NOMO-1 treated with dmso at 0.1 percent for 144 hours (cell line): Measurements from ENCODE around the gene STX5.
"Not testable (repeated sequence)": the region's sequence is repeated elsewhere in the genome, so short reads cannot be mapped to it uniquely, and the experiment has no call there.

ENCODE experiments used
- DNase-seq: peaks from one replicate; lab custom pipeline; 2025; ENCODE audit not compliant: unreplicated experiment; lab: John Stamatoyannopoulos, UW

Gene STX5

GRCh38 chr11:62854013-62854824 lies 22.4 kb upstream of the STX5 start:
- no peak for DNase-seq

GRCh38 chr11:62853279-62853965 lies 21.6 kb upstream of the STX5 start:
- DNase-seq: no peak

- DNase-seq: no peak
Measured at GRCh38 chr11:62852523-62853188, 20.8 kb upstream of the STX5 start.

- no peak for DNase-seq
Measured at GRCh38 chr11:62851807-62852522, 20.1 kb upstream of the STX5 start.

- DNase-seq: no peak
Measured at GRCh38 chr11:62850911-62851806, 19.3 kb upstream of the STX5 start.

- no peak for DNase-seq
Measured at GRCh38 chr11:62847767-62848314, 16.0 kb upstream of the STX5 start.

- DNase-seq: no peak
Measured at GRCh38 chr11:62846177-62846576, 14.3 kb upstream of the STX5 start.

- DNase-seq: no peak
Measured at GRCh38 chr11:62844154-62844553, 12.3 kb upstream of the STX5 start.

GRCh38 chr11:62843466-62843865 lies 11.6 kb upstream of the STX5 start:
- no peak for DNase-seq

- DNase-seq: not testable (repeated sequence)
Measured at GRCh38 chr11:62842891-62843290, 11.0 kb upstream of the STX5 start.

GRCh38 chr11:62842171-62842741 lies 10.4 kb upstream of the STX5 start:
- DNase-seq: no peak

- peak; percentile 84 for DNase-seq
Measured at GRCh38 chr11:62841361-62842170, 9.7 kb upstream of the STX5 start.

GRCh38 chr11:62840721-62841360 lies 9.0 kb upstream of the STX5 start:
- DNase-seq: peak; percentile 39

GRCh38 chr11:62839050-62839945 lies 7.4 kb upstream of the STX5 start, which contains the start of gene WDR74:
TSS of gene WDR74 (minus strand) at chr11:62839590. CDS start at chr11:62839570, 20 bp downstream.
- peak; percentile 84 for DNase-seq

- DNase-seq: no peak
Measured at GRCh38 chr11:62835336-62835735, 3.5 kb upstream of the STX5 start.

- DNase-seq: no peak
Measured at GRCh38 chr11:62832336-62833234, 734 bp upstream of the STX5 start, which contains the start of gene TEX54. TSS of gene TEX54 (minus strand) at chr11:62832841.
